GM18951 (cell line): ENCODE results near the gene C2CD2.
"Not testable (repeated sequence)": the region's sequence is repeated elsewhere in the genome, so short reads cannot be mapped to it uniquely, and the experiment has no call there.

Experiments used
- POLR2A ChIP-seq: IDR thresholded peaks from 4 replicates; pipeline ENCODE4 v1.6.1; 2011; ENCODE audit warnings: mild to moderate bottlenecking; ENCODE audit not compliant: insufficient read length, insufficient read depth; ENCODE audit errors: extremely low read depth
- in situ Hi-C: fragments of 300-500 bp; cut with MboI; formaldehyde crosslinking; loops from one replicate; pipeline ENCODE4 v1.12.0; 2022; ENCODE audit warnings: low sequenced_read_pairs, mixed read lengths, inconsistent platforms; ENCODE audit not compliant: unreplicated experiment

The C2CD2 gene

DNA sequence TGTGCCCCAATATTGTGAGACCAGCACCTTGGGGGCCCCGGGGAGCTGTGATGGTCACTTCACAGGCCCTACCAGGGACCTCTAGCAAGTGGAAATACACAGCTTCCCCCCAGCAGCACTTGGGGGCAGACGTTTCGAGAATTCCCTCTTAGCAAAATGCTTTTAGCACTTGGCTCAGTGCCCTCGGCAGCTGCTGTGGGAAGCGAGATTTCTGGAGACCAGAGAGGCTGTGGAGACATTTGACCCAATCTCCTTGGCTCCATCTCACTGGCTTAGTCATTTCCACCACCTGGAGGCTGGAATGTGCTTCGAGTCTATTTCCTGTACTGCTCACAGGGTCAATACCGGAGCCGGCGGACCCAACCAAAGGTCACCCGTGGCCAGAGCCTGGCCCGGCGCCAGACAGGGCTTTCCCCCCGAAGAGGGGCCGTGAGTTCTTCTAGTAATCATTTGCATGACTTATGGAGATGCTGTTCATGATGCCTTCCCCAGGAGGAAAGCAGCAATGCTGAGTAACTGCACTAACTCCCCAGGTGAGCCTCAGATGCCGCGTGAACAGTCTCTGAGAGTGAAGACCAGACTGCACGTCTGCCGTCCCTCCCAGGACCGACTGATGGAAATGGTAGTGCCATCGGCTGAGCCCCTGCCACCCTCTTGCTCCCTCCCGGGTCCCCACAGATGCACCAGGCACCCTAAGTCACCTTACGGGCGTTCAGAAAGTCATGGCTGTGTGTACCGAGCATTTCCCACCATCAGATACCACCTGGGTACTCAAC, 4.4 kb upstream of the C2CD2 start:
- no peak for TF ChIP-seq POLR2A
- in situ Hi-C loops: no loop called here

DNA sequence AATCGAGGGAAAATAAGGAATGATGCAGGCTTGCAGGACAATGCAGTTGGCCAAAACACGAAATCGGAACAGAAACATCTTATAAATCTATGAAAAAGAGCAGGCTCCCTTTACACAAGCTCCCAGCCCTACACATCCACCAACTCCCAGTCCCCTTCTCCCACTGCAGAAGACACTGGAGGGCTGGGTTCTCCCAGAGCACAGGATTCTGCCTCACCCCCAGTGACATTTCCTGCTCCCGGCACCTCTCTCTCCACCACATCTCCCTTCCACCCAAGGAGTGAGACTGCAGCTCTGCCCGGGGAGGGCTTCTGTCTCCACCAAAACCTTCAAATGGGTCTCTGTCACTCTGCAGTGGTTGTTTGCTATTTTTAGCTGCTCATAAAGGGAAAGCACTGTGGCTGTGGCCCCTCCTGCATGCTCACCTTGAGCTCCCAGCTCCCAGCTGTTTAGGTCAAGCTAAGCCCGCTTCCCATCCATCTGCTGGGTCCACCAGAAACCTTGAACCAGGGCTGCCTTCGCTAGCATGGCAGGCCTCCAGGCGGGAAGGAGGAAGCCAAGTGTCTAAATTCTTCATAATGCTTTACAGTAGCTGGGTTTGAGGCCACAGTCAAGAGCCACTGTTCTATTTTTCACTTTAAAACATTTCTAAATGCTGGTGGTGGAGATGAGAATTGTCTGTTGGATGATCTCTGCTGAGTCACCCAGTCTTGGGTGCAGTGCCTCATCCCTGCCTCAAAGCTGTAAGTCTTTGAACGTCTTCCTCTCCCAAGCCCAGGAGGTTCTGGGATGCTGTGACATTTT, 3.3 kb upstream of the C2CD2 start:
- TF ChIP-seq POLR2A: no peak
- in situ Hi-C loops: no loop called here

DNA sequence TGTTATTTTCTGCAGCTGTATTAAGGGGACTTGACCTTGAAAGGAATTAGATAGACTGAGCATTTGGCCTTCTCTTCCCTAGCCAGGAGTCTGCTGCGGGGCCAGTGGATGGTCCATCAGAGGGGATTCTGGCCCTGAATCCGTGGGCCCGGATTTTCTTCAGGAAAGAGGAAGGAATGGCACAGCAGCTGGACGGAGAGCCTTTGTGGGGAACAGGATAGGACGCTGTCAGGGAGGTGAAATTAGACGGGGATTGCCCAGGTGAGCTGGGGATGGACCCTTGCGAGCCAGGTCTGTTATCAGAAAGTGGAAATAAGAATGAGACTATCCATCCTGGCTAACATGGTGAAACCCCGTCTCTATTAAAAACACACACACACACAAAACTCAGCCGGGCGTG, 1.7 kb upstream of the C2CD2 start:
- in situ Hi-C loops: no loop called here
- no peak for TF ChIP-seq POLR2A

DNA sequence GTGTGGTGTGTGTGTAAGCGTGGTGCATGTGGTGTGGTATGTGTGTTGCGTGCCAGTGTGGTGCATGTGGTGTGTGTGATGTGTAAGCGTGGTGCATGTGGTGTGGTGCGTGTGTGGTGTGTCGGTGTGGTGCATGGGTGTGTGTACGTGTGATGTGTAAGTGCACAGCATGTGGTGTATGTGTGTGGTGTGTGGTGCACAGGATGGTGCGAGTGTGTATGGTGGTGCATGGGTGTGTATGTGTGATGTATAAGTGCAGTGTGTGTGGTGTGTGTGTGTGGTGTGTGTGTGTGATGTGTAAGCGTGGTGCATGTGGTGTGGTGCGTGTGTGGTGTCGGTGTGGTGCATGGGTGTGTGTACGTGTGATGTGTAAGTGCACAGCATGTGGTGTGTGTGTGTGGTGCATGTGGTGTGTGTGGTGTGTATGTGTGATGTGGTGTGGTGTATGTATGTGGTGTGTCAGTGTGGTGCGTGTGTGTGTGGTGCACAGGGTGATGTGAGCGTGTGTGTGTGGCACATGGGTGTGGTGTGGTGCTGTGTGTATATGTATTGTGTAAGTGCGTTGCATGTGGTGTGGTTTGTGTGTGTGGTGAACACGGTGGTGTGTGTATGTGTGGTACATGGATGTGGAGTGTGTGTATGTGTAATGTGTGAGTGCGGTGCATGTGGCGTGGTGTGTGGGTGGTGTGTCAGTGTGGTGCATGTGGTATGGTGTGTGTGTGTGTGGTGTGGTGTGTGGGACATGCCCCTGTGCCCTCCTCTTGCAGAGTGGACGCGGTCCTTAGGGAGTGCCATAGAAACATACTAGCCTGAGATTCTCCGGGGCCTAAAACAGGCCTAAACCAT, 1.1 kb upstream of the C2CD2 start:
- in situ Hi-C loops: no loop called here
- TF ChIP-seq POLR2A: no peak

DNA sequence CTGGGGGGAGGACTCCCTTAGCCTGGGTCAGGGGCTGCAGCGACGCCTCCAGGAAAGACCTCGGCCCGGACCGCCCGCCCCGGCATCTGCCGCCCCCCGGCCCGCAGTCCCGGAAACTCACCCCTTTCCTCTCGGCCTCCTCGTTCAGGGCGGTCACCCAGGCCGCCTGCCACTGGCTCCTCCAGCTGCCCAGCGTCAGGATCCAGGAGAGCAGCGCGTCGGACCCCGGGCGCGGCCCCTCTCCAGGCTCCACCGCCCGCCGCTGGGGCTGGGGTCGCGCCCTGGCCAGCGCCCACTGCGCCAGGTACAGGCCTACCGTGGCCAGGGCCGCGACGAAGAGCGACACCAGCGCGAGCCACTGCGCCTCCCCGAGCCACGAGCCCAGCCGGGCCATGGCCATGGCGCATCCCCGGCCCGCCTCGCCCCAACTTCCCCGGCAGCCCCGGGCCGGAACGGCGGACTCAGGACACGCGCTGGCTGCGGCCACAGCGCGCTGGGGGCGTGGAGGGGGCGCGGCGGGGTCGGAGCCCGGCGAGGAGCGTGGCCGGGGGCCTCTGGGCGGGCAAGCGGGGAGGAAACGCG, 478 bp downstream of the C2CD2 start:
- no peak for TF ChIP-seq POLR2A
- in situ Hi-C loops: no loop called here

DNA sequence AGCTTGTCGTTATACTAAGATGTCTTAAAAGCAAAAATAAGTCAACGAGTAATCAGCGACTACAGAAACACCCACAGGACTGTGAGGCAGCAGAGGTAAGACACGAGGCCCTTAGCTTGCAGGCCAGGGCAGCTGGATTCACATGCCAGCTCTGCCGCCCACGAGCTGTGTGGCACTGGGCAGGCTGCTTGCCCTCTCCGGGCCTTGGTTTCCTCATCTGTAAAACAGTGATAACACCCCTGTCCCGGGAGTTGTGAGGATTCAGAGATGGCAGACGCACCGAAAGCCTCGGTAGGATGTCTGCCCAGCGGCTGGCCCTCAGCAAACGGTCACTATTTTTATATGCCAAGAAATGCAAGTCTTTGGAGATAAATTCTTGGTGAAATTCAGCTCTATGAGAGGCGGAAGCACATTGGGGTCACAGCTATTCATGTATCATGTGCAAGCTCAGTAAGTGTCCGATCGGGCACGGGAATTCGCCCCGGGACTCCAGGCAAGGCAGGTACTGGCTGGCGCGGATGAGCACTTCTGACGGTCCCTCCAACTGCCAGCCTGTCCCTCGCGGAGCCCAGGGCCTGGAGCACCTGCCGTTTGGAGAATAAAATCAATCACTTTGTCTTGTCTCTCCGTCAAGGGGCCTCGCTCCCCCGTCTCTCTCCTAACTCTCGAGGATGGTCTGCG, 1.1 kb downstream of the C2CD2 start:
- in situ Hi-C loops: no loop called here
- no peak for TF ChIP-seq POLR2A

DNA sequence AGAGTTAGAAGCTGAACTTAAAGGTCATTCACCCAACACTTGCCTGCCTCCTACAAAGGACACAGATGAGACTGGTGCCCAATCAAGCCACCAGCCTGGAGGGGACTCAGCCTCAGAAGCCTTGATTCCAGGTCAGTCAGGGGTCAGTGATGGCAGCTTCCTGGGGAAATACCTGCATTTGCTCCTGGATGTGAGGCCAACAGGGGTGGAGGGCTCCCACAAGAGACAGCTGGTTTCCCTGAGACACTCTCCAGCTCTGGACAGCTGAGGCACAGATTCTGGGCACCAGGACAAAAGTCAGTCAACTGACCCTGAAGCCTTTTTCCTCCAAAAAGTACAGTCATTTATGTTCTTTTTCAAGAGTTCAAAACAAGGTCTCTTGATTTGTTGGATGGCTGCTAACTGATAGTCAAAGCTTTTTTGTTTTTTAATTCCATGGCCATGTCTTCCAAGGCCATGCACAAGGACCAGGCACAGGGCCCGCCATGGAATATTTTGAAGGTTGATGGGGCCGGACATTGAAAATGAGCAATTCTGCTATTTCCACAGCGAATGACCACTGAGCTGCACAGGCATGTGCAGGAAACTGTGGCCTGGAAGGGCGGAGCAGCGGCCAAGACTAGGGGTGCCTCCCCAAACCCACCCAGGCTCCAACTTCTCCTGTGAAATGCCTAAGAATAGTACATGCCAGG, 1.8 kb downstream of the C2CD2 start:
- in situ Hi-C loops: no loop called here
- TF ChIP-seq POLR2A: no peak

DNA sequence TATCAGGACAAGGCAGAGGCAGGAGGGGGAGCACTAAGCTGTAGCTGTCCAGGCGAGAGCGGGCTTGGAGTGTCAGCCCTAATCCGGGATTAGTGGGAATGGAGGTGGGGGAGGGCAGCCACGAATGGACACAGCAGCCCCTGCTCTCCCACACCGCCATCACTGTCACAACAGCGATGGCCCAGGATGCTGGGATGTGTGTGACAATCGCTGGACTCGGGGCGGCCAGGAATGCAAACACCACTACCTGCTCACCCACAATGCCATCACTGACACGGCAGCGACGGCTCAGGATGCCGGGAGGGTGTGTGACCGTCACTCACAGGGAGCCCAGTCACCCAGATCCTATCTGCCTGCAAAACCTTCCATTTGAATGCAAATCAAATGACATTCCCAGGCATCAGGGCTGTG, 2.9 kb downstream of the C2CD2 start:
- in situ Hi-C loops: no loop called here

DNA sequence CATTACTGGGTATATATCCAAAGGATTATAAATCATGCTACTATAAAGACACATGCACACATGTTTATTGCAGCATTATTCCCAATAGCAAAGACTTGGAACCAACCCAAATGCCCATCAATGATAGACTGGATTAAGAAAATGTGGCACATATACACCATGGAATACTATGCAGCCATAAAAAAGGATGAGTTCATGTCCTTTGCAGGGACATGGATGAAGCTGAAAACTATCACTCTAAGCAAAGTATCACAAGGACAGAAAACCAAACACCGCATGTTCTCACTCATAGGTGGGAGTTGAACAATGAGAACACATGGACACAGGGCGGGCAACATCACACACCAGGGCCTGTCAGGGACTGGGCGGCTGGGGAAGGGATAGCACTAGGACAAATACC, 4.2 kb downstream of the C2CD2 start:
- in situ Hi-C loops: not testable (repeated sequence)

More for the DNA sequence above, 2.9 kb downstream of the C2CD2 start:
- no peak for TF ChIP-seq POLR2A

DNA sequence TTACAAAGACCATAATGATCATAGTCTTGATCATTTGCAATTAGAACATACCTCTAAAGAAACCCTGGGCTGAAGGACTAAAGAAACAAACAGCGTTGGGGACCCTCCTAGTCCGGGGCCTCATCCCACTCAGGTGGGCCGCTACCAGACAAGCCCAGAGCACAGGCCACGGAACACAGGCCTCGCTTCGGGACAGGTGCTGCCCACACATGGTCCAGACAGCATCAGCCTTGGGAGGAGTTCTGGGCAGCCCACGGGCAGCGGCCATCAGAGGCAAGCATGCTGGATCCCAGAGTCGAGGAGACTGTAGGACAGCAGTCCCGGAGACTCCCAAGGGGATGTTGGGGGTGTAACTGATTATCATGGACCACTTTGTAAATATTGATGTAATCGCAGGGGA, 4.9 kb downstream of the C2CD2 start:
- TF ChIP-seq POLR2A: no peak
- in situ Hi-C loops: no loop called here

DNA sequence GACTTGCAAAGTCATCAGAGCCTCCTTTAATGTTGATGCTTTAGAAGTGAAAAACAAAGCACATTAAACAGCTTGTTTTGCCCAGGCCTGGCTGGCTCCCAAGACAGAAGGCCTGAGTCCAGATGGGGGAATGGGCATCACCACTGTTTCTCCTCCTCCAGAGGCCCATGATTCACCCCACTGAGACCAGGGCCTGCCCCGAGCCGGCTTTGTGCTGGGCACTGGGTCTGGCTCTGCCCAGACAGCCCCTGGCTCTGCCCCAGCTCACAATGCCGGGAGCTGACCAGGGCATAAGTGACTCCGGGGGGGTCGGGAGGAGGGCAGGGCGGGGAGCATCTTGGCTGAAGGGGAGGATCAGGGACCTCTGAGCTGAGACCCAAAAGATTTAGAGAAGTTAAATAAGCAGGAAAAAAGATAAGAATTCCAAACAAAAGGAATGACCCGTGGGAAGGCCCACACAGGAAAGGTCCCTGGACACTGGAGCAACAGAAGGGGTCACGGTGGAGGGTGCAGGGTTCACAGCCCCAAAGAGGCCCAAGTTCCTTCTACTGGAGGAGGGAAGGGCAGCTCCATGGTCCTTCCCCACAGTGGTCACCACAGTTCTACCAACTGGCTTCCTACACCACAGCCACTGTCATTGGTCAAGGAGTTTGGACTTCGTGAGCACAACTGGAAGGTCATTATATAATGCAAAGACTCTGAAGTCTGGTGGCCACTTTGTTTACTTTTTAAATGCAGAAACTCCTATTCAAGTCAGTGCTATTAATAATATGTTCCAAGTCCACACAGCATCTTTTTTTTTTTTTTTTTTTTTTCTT, 5.5 kb downstream of the C2CD2 start:
- TF ChIP-seq POLR2A: no peak
- in situ Hi-C loops: no loop called here

DNA sequence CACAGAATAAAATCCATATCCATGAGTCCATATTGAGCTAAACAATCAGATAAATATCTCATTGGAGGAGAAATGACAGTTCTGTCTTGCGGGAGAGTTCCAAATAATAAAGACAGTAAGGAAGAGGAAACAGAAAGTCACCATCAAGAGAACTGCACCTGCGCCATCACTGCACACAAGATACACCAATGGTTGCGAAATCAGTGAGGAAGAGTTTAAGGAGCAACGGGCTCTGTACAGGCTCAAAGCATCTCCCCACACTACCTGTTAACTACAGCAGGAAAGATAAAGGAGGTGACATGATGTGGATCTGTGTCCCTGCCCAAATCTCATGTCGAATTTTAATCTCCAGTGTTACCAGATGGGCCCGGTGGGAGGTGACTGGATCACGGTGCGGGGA, 7.8 kb downstream of the C2CD2 start:
- in situ Hi-C loops: no loop called here
- no peak for TF ChIP-seq POLR2A
